Measurements from ENCODE around the gene MAN1A1.

GRCh38 chr6:119230160-119230559 lies 119.4 kb downstream of the MAN1A1 start:
- no peak for TF ChIP-seq CTCF (conservative IDR thresholded peaks at IDR 0.05; ENCODE audit: low read depth, low read length)
- no peak for TF ChIP-seq EZH2phosphoT487 (IDR thresholded peaks at IDR 0.05; ENCODE audit: borderline replicate concordance, low read length)
- TF ChIP-seq EZH2 (IDR thresholded peaks at IDR 0.05; ENCODE audit: low read length, unreplicated experiment): no peak

Data from PC-3 (cell line).